ENCODE results near the gene CPNE5. TPM values are rescaled to one million over a fixed set of nuclear protein-coding genes. Genes with fewer than 3 reads are reported as not detected.

The CPNE5 gene
- total and polyA plus RNA-seq, 3 donors from 2014 or later: 44.2 to 137 (median 97.8) TPM

DNA sequence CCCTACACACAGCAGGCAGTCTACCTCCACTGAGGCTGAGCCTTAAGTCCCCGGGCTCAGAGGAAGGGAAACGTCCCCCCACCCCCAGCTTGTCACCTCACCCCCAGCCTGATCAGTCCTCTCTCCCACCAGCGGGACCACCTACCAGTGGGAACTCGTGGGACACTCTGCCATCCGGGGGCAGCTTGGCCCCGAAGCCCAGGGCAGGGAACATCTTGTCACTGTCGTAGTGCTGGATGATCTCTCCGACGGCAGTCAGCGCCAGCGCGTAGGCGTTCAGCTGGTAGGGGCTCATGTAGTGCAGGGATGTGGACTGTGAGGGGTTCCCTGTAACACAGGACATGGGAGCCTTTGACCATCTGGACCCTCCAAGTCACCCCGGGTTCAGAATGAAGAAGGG lies 93.0 kb downstream of the CPNE5 start:
- H3K9me3 ChIP-seq: no peaks in the 10 kb centered on the region
- H3K4me1 ChIP-seq: no peaks in the 10 kb centered on the region
- WGBS, 2 donors: 87 to 91% methylated on average over 13 to 14 of the region's 14 CpGs
- DNase-seq: no peak
- intact Hi-C loops (cut with DNase I; ENCODE audit: low total_unique reads): no loop called here
- TF ChIP-seq, protein P1, sequence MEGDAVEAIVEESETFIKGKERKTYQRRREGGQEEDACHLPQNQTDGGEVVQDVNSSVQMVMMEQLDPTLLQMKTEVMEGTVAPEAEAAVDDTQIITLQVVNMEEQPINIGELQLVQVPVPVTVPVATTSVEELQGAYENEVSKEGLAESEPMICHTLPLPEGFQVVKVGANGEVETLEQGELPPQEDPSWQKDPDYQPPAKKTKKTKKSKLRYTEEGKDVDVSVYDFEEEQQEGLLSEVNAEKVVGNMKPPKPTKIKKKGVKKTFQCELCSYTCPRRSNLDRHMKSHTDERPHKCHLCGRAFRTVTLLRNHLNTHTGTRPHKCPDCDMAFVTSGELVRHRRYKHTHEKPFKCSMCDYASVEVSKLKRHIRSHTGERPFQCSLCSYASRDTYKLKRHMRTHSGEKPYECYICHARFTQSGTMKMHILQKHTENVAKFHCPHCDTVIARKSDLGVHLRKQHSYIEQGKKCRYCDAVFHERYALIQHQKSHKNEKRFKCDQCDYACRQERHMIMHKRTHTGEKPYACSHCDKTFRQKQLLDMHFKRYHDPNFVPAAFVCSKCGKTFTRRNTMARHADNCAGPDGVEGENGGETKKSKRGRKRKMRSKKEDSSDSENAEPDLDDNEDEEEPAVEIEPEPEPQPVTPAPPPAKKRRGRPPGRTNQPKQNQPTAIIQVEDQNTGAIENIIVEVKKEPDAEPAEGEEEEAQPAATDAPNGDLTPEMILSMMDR (IDR thresholded peaks at IDR 0.05): no peak
- TF ChIP-seq POLR2A (IDR thresholded peaks at IDR 0.05): no peak
- no peak overlapping the region for H3K4me3 ChIP-seq
- no peak overlapping the region for H3K27ac ChIP-seq
- H3K36me3 ChIP-seq (ENCODE audit: low read depth, missing control alignments): no peaks in the 10 kb centered on the region
- H3K27me3 ChIP-seq: no peaks in the 10 kb centered on the region

DNA sequence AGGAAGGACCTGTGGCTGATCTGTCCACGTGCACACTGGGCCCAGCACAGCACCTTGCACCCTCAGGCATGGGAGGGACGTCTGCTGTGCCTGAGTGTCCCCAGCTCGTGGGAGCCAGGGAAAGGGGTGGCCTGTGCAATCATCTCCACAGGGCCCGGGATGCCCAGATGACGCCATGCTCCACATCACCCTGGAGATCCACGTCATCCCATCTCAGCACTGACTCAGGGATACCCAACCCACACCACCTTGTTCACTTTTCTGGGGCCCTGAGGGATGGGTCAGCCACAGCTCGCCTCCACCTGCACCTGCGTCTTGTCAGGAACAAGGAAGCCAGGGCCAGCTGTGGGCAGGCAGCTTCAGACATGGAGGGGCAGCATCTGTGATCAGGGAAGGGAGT lies 93.4 kb downstream of the CPNE5 start:
- Histone ChIP-seq H3K27me3 (no peaks in the 10 kb centered on the region), H3K4me1 (no peaks in the 10 kb centered on the region), H3K36me3 (ENCODE audit: low read depth, missing control alignments) (no peaks in the 10 kb centered on the region), H3K9me3 (no peaks in the 10 kb centered on the region), H3K4me3 (no peak overlapping the region), H3K27ac (no peak overlapping the region)
- no peak for TF ChIP-seq POLR2A (IDR thresholded peaks at IDR 0.05)
- TF ChIP-seq, protein P1 (IDR thresholded peaks at IDR 0.05): no peak
- DNase-seq: no peak
- WGBS, 2 donors: 91 to 93% methylated on average over 4 to 6 of the region's 8 CpGs
- intact Hi-C loops (cut with DNase I; ENCODE audit: low total_unique reads): no loop called here

- TF ChIP-seq, protein P1 (IDR thresholded peaks at IDR 0.05): no peak
- TF ChIP-seq POLR2A (IDR thresholded peaks at IDR 0.05): no peak
- 92 to 94% methylated on average over 7 to 12 of the region's 12 CpGs for WGBS, 2 donors
Observed at GRCh38 chr6:36745283-36745682, 94.0 kb downstream of the CPNE5 start.

GRCh38 chr6:36744304-36744673 lies 95.0 kb downstream of the CPNE5 start:
- H3K4me1 ChIP-seq: no peaks in the 10 kb centered on the region
- intact Hi-C loops (cut with DNase I; ENCODE audit: low total_unique reads): no loop called here
- no peak overlapping the region for H3K4me3 ChIP-seq
- no peaks in the 10 kb centered on the region for H3K27me3 ChIP-seq
- no peaks in the 10 kb centered on the region for H3K9me3 ChIP-seq
- H3K27ac ChIP-seq: no peak overlapping the region
- 60 to 72% methylated on average over 2 of the region's 2 CpGs for WGBS, 2 donors
- no peak for DNase-seq
- TF ChIP-seq, protein P1 (IDR thresholded peaks at IDR 0.05): no peak
- TF ChIP-seq POLR2A (IDR thresholded peaks at IDR 0.05): no peak
- no peaks in the 10 kb centered on the region for H3K36me3 ChIP-seq (ENCODE audit: low read depth, missing control alignments)

More at GRCh38 chr6:36745283-36745682, 94.0 kb downstream of the CPNE5 start:
- H3K4me1 ChIP-seq: no peaks in the 10 kb centered on the region
- H3K36me3 ChIP-seq (ENCODE audit: low read depth, missing control alignments): no peaks in the 10 kb centered on the region
- H3K27me3 ChIP-seq: no peaks in the 10 kb centered on the region
- DNase-seq: no peak
- H3K4me3 ChIP-seq: no peak overlapping the region
- no peaks in the 10 kb centered on the region for H3K9me3 ChIP-seq
- no peak overlapping the region for H3K27ac ChIP-seq
- intact Hi-C loops (cut with DNase I; ENCODE audit: low total_unique reads): no loop called here

DNA sequence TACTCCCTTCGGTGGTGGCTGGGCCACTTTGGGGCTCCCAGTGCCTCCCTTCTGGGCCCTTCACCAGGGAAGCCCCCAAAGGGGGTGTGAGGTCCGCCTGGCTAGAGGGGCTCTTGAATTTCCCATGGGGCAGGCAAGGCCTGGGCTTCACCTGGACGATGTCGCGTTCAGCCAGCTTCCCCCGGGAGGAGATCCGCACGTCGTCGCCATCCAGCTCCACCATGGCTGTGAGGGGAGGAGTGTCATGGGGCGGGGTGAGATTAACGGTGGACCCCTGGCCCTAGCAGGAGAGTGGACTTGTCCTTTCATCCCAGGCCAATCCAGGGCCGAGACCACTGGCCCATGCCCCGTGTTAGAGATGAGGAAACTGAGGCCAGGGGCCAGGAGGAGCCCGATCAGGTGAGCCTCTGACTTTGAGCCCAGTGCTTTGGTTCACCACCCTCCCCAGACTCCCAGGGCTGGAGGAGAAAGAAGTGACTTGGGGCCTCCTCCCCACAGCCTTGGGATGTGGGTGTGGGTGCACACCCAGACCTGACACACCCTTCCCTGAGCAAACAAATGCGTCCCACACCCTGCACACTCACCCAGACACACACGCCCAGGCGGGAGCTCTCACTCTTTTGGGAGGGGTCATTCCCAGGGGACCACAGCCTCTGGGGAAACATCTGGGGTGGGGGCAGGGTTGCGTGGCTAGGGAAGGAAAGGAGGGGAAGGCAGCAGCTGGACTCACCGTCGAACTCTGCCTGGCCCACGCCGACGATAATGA lies 95.5 kb downstream of the CPNE5 start:
- Histone ChIP-seq H3K9me3 (no peaks in the 10 kb centered on the region), H3K4me1 (no peaks in the 10 kb centered on the region), H3K4me3 (no peak overlapping the region), H3K27me3 (no peaks in the 10 kb centered on the region), H3K27ac (no peak overlapping the region), H3K36me3 (ENCODE audit: low read depth, missing control alignments) (no peaks in the 10 kb centered on the region)
- WGBS, 2 donors: 83 to 89% methylated on average over 6 to 24 of the region's 24 CpGs
- DNase-seq: no peak
- intact Hi-C loops (cut with DNase I; ENCODE audit: low total_unique reads): no loop called here
- TF ChIP-seq, protein P1 (IDR thresholded peaks at IDR 0.05): no peak
- TF ChIP-seq POLR2A (IDR thresholded peaks at IDR 0.05): no peak
